Stimulated activated CD8-positive, alpha-beta memory T cell treated with anti-CD3 and anti-CD28 coated beads, Interleukin-4, amount 100 ng/mL, for 48 hours (primary cell): Measurements from ENCODE around the gene KRTAP22-2.

Experiments used
- DNase-seq: peaks from one replicate; pipeline ENCODE4 v3.0.0-alpha.2; 2020

KRTAP22-2 gene

GRCh38 chr21:30590297-30590696 lies at the start of gene KRTAP22-2:
KRTAP22-2 (minus strand) TSS chr21:30590397.
- DNase-seq, result no peak

- DNase-seq, result no peak
Measured at GRCh38 chr21:30638686-30639085, 48.5 kb upstream of the KRTAP22-2 start.

GRCh38 chr21:30634906-30635305 lies 44.7 kb upstream of the KRTAP22-2 start, which contains the start of gene KRTAP20-2:
KRTAP20-2 (plus strand) TSS chr21:30635206; CDS start chr21:30635264, 58 bp downstream.
- DNase-seq, result no peak

- no peak for DNase-seq
Measured at GRCh38 chr21:30629200-30629599, 39.0 kb upstream of the KRTAP22-2 start.

GRCh38 chr21:30628109-30628508 lies 37.9 kb upstream of the KRTAP22-2 start:
- DNase-seq, result no peak

GRCh38 chr21:30625449-30626165 lies 35.4 kb upstream of the KRTAP22-2 start:
- no peak for DNase-seq

- DNase-seq, result no peak
Measured at GRCh38 chr21:30623362-30623761, 33.2 kb upstream of the KRTAP22-2 start.

- DNase-seq, result no peak
Measured at GRCh38 chr21:30620522-30620921, 30.3 kb upstream of the KRTAP22-2 start, which contains the start of gene KRTAP20-4. KRTAP20-4 (plus strand) TSS chr21:30620627.

GRCh38 chr21:30620080-30620479 lies 29.9 kb upstream of the KRTAP22-2 start:
- no peak for DNase-seq

GRCh38 chr21:30616125-30616524 lies 25.9 kb upstream of the KRTAP22-2 start, which contains the start of gene KRTAP20-1:
KRTAP20-1 (plus strand) TSS chr21:30616425; CDS start chr21:30616455, 30 bp downstream.
- no peak for DNase-seq

GRCh38 chr21:30615199-30615598 lies 25.0 kb upstream of the KRTAP22-2 start:
- no peak for DNase-seq

- no peak for DNase-seq
Measured at GRCh38 chr21:30613836-30614235, 23.6 kb upstream of the KRTAP22-2 start, which contains the start of gene KRTAP6-1. KRTAP6-1 (minus strand) TSS chr21:30613930; CDS start chr21:30613904, 26 bp downstream.

- DNase-seq, result no peak
Measured at GRCh38 chr21:30612132-30612531, 21.9 kb upstream of the KRTAP22-2 start.

- no peak for DNase-seq
Measured at GRCh38 chr21:30605968-30606367, 15.8 kb upstream of the KRTAP22-2 start.

- DNase-seq, result no peak
Measured at GRCh38 chr21:30600787-30601186, 10.6 kb upstream of the KRTAP22-2 start, which contains the start of gene KRTAP22-1. KRTAP22-1 (plus strand) TSS chr21:30601087.

GRCh38 chr21:30598802-30599201 lies 8.6 kb upstream of the KRTAP22-2 start, which contains the start of gene KRTAP6-2:
KRTAP6-2 (minus strand) TSS chr21:30598902; CDS start chr21:30598874, 28 bp downstream.
- no peak for DNase-seq

- DNase-seq, result no peak
Measured at GRCh38 chr21:30592140-30592539, 1.9 kb upstream of the KRTAP22-2 start, which contains the start of gene KRTAP6-3. KRTAP6-3 (plus strand) TSS chr21:30592440; CDS start chr21:30592446, 6 bp downstream.

GRCh38 chr21:30582870-30583269 lies 7.3 kb downstream of the KRTAP22-2 start:
- DNase-seq, result no peak

GRCh38 chr21:30580132-30580531 lies 10.1 kb downstream of the KRTAP22-2 start:
- DNase-seq, result no peak

- no peak for DNase-seq
Measured at GRCh38 chr21:30579346-30579745, 10.9 kb downstream of the KRTAP22-2 start.

- DNase-seq, result no peak
Measured at GRCh38 chr21:30577766-30578165, 12.4 kb downstream of the KRTAP22-2 start.

- DNase-seq, result no peak
Measured at GRCh38 chr21:30567617-30568016, 22.6 kb downstream of the KRTAP22-2 start.

- no peak for DNase-seq
Measured at GRCh38 chr21:30563630-30564029, 26.6 kb downstream of the KRTAP22-2 start.

GRCh38 chr21:30563072-30563471 lies 27.1 kb downstream of the KRTAP22-2 start:
- no peak for DNase-seq
